ENCODE measurements around the gene SEC14L6. TPM values are rescaled to one million over a fixed set of nuclear protein-coding genes. Genes with fewer than 3 reads are reported as not detected.

The SEC14L6 gene
- total RNA-seq, 3 donors from 2014 or later (not counting 1 experiment from before 2014, with no cell fraction given) = 0.18 to 0.23 TPM; not detected in 1

DNA sequence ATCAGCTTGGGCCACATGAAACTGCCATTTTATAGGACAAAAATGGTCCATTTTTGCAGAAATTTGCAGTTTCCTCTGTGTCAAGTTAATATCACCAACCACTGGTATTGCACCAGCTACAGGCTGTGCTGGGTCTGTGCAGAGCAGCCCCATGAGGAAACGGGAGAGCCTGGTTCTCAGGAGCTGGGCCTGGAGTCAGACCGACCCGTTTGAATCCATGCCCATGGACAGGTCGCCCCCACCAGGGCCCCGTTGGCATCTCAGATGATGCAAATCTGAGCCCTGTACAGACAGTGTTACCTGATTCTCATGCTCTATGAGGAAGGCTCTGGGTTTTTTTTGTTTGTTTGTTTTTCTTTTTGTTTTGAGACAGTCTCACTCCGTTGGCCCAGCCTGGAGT, 9.8 kb upstream of the SEC14L6 start:
- H3K9me3 ChIP-seq (ENCODE audit: control insufficient read depth, insufficient read depth, low read length) = no peaks in the 10 kb centered on the region
- no peaks in the 10 kb centered on the region for H3K36me3 ChIP-seq (ENCODE audit: control insufficient read depth, insufficient read depth, low read length)
- TF ChIP-seq, protein P1, sequence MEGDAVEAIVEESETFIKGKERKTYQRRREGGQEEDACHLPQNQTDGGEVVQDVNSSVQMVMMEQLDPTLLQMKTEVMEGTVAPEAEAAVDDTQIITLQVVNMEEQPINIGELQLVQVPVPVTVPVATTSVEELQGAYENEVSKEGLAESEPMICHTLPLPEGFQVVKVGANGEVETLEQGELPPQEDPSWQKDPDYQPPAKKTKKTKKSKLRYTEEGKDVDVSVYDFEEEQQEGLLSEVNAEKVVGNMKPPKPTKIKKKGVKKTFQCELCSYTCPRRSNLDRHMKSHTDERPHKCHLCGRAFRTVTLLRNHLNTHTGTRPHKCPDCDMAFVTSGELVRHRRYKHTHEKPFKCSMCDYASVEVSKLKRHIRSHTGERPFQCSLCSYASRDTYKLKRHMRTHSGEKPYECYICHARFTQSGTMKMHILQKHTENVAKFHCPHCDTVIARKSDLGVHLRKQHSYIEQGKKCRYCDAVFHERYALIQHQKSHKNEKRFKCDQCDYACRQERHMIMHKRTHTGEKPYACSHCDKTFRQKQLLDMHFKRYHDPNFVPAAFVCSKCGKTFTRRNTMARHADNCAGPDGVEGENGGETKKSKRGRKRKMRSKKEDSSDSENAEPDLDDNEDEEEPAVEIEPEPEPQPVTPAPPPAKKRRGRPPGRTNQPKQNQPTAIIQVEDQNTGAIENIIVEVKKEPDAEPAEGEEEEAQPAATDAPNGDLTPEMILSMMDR (IDR thresholded peaks at IDR 0.05) = no peak
- H3K4me1 Mint-ChIP-seq = no peaks in the 10 kb centered on the region
- no peaks in the 10 kb centered on the region for H3K36me3 Mint-ChIP-seq
- ATAC-seq (no peak), DNase-seq (no peak)
- intact Hi-C loops (cut with micrococcal nuclease) = no loop called here
- H3K27ac ChIP-seq (ENCODE audit: low read length) = no peak overlapping the region
- H3K9me3 Mint-ChIP-seq = no peaks in the 10 kb centered on the region
- no peak overlapping the region for H3K4me3 Mint-ChIP-seq
- no peaks in the 10 kb centered on the region for H3K4me1 ChIP-seq (ENCODE audit: control insufficient read depth, insufficient read depth, low read length)
- no peaks in the 10 kb centered on the region for H3K27me3 Mint-ChIP-seq (ENCODE audit: low read depth in 2 of 2)
- H3K27me3 ChIP-seq (ENCODE audit: control insufficient read depth, insufficient read depth, low read length) = no peaks in the 10 kb centered on the region
- H3K4me3 ChIP-seq (ENCODE audit: low read length) = no peak overlapping the region
- no peak overlapping the region for H3K27ac Mint-ChIP-seq
- 82% methylated on average over 6 of the region's 6 CpGs for WGBS (ENCODE audit: insufficient coverage)

DNA sequence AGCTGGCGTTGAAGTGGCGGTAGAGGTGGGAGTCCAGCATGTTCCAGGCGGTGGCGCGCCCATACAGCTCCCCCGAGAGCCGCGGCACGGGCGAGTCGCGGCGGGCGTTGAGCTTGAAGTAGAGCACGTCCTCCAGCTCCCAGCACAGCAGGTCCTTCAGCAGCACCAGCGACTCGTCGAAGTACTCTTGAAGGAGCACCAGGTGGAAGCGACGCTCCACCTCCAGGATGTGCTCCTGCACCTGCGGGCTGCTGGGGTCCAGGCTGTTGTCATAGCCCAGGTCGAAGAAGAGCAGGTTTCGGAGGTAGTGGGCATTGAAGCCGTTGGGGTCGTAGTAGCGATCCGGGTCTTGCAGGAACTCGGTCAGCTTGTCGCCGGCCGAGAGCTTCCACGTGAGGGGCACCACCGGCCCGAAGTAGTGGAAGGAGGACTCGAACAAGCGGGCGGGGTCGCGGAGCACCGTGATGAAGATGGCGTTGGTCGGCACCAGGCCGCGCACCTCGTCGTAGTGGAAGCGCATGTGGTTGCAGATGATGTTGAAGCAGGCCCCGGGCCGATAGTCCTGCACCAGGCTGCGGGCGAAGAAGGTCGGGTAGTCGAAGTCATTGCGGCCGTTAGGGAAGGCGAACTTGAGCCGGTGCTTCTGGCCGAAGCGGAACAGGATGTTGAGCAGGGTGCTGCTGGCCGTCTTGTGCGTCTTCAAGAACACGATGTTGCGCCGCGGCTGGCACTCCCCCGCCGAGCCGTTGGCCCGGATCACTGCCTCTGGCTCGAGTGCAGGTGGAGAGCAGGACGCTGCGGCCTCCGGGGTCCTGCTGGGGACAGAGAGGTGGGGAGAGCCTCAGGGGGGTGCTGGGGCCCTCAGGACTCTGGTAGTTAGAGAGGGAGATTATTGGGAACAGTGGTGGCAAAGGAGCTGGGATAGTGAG, 9.0 kb upstream of the SEC14L6 start:
- H3K36me3 ChIP-seq (ENCODE audit: control insufficient read depth, insufficient read depth, low read length) = no peaks in the 10 kb centered on the region
- H3K36me3 Mint-ChIP-seq = no peaks in the 10 kb centered on the region
- H3K9me3 ChIP-seq (ENCODE audit: control insufficient read depth, insufficient read depth, low read length) = no peaks in the 10 kb centered on the region
- H3K27me3 ChIP-seq (ENCODE audit: control insufficient read depth, insufficient read depth, low read length) = no peaks in the 10 kb centered on the region
- no peak overlapping the region for H3K4me3 ChIP-seq (ENCODE audit: low read length)
- DNase-seq (peak in 1 of 2 donors; percentile 15), ATAC-seq (no peak)
- H3K4me1 ChIP-seq (ENCODE audit: control insufficient read depth, insufficient read depth, low read length) = no peaks in the 10 kb centered on the region
- intact Hi-C loops (cut with micrococcal nuclease) = no loop called here
- H3K27ac Mint-ChIP-seq = no peak overlapping the region
- H3K4me3 Mint-ChIP-seq = no peak overlapping the region
- 95% methylated on average over 73 of the region's 73 CpGs for WGBS (ENCODE audit: insufficient coverage)
- no peaks in the 10 kb centered on the region for H3K4me1 Mint-ChIP-seq
- no peaks in the 10 kb centered on the region for H3K9me3 Mint-ChIP-seq
- H3K27ac ChIP-seq (ENCODE audit: low read length) = no peak overlapping the region
- TF ChIP-seq, protein P1 (IDR thresholded peaks at IDR 0.05) = no peak
- H3K27me3 Mint-ChIP-seq (ENCODE audit: low read depth in 2 of 2) = no peaks in the 10 kb centered on the region

DNA sequence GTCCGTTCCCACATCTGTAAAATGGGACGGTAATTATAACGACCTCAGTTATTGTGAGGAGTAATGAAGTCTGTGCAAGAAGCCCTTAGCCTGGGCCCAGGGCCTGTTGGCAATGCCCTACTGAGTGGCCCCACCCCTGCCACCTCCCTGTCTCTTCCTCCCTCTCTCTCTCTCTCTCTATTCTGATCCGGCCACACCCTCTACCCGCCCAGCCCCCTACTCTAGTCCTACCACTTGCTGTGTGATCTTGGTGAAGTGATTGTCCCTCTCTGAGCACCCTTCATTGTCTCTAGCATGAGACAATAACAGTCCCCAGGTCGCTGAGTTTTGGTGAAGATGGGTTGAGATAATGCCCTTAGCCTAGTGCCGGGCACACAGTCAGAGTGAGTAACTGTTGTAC, 7.4 kb upstream of the SEC14L6 start:
- no peak for ATAC-seq

More for the DNA sequence above, 7.4 kb upstream of the SEC14L6 start:
- H3K4me3 Mint-ChIP-seq = no peak overlapping the region
- Histone ChIP-seq H3K36me3 (ENCODE audit: control insufficient read depth, insufficient read depth, low read length) (no peaks in the 10 kb centered on the region), H3K4me1 (ENCODE audit: control insufficient read depth, insufficient read depth, low read length) (no peaks in the 10 kb centered on the region), H3K27me3 (ENCODE audit: control insufficient read depth, insufficient read depth, low read length) (no peaks in the 10 kb centered on the region), H3K9me3 (ENCODE audit: control insufficient read depth, insufficient read depth, low read length) (no peaks in the 10 kb centered on the region), H3K4me3 (ENCODE audit: low read length) (no peak overlapping the region), H3K27ac (ENCODE audit: low read length) (no peak overlapping the region)
- no peak for DNase-seq
- H3K9me3 Mint-ChIP-seq = no peaks in the 10 kb centered on the region
- no peaks in the 10 kb centered on the region for H3K27me3 Mint-ChIP-seq (ENCODE audit: low read depth in 2 of 2)
- TF ChIP-seq, protein P1 (IDR thresholded peaks at IDR 0.05) = no peak
- H3K36me3 Mint-ChIP-seq = no peaks in the 10 kb centered on the region
- H3K27ac Mint-ChIP-seq = no peak overlapping the region
- 68% methylated on average over 3 of the region's 7 CpGs for WGBS (ENCODE audit: insufficient coverage)
- H3K4me1 Mint-ChIP-seq = no peaks in the 10 kb centered on the region
- intact Hi-C loops (cut with micrococcal nuclease) = no loop called here

Measured in natural killer cell (primary cell).